NCI-H510A (cell line): ENCODE data around the gene PTPRT.

ENCODE experiments used
- DNase-seq: peaks from one replicate; lab custom pipeline; 2025; lab: John Stamatoyannopoulos, UW

The PTPRT gene

DNA sequence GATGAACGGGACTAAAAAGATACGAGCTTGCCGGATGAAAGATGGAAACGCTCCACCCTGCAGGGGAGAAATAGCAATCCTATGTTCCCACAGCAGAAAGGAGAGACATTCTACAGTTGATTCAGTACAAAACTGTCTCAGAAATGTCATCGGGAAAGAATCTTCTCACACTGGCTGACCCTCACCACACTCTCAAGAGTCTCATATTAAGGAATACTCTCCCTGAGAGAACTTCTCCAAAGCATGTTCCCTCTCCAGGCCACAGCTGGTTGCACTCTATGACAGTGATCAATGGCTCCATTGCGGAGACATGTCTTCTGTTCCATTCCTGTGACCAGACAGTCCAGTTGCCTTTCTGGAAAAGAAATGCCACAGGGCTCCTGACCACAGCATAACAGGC is 813.6 kb downstream of the PTPRT start:
- no peak for DNase-seq

DNA sequence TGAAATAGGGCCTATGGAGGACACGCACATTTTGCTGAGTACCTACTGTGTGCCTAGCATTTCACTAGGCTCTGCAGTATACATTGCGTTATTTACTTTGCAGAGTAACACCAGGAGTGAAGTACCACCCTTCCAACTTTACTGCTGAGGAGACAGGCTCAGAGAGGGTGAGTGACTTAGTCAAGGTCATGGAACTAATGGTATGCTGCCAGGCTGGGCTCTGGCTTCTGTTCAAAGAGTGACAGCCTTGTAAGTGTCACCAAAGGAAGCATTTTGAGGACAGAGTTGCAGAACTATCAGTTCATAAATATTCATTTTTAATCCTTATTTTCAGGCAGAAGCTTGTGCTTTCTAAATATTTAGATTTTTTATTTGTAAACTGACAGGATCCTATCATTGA is 816.7 kb downstream of the PTPRT start:
- no peak for DNase-seq

DNA sequence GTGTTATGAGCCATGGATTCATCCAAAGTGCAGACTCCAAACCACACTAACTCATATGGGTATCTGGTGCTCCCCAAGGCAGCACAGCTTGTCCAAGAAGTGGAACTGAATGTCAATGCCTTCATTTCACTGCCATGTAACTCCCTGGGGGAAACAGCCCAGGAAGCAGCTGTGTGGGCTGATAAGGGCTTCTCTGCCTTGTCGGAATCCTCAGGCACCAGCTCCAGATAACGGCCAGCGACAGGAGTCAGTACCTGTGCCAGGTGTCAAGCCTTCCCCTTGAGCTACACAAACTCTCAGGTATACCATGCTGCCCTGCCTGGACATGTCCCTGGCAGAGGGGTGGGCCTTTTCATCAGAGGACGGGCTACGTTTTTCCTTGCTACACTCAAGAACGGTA is 819.6 kb downstream of the PTPRT start:
- no peak for DNase-seq

DNA sequence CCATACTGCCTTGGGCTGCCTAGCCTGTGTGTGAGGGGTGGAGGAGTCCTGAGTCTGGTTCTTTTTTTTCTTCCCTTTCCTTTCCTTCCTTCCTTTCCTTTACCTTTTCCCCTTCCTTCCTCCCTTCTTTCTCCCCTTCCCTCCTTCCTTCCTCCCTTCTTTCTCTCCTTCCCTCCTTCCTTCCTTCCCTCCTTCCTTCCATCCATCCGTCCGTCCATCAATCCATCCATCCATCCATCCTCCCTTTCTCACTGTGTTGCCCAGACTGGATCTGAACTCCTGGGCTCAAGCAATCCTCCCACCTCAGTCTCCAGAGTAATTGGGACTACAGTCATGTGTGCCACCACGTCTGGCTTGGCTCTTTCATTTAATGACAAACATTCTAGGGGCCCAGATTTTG is 820.8 kb downstream of the PTPRT start:
- DNase-seq, result no peak

DNA sequence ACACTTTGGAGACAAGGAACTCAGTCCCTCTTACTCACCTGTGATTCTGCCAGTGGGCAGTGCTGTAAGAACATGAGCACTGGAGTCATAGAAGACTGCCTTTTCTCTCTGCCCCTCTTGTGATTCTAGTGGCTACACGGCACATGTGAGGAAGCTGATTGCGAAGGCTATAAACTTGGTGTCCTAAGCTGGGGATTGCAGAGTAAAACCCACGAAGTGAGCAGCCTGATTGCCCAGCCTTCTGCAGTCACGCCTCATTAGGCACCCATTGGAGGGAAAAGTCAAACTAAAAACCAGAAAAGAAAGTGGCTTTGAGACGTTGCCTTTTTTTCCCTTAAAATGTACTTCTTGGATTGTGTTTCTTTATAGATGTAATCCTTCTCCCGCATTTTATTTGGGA is 823.1 kb downstream of the PTPRT start:
- peak; percentile 35 for DNase-seq

DNA sequence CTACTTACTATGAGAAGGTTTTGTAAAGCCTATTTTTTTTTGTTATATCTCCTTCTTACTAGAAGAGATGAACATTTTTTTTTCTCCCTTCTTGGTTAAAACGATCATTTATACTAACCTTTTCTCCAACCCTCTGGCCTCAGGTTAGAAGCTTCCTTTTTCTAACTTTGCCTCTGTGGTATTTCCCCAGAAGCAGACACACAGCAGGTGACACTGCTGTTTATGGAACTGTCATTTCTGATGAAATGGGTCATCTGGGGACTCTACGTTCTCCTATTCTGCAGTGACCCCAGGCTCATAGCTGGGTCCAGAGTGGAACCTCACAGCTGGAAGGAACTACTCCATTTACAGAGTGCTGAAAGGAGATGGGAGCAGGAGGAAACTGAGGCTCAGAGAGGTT is 825.3 kb downstream of the PTPRT start:
- DNase-seq, result no peak

DNA sequence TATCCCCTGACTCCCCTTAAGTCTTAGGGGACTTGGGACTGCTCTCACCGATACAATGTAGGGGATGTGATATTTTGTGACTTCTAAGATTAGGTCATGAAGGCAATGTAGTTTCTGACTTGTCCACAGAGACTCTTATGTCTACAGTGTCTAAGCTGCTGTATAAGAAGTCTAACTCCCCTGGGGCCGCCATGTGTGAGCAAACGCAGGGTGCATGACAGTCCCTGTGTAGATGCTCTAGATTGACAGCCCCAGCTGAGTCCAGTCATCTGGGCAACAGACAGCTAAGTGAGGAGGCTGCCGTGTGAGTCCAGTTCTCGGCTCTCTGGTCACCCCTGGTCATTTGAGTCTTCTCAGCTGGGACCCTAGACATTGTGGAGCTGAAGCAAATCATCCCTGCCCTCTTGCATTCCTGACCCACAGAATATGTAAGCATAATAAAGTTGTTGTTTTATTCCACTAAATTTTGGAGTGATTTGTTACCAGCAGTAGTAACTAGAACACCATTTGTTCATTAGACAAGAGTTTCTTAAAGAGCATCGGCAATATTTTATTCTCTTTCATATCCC is 828.2 kb downstream of the PTPRT start:
- DNase-seq, result no peak

DNA sequence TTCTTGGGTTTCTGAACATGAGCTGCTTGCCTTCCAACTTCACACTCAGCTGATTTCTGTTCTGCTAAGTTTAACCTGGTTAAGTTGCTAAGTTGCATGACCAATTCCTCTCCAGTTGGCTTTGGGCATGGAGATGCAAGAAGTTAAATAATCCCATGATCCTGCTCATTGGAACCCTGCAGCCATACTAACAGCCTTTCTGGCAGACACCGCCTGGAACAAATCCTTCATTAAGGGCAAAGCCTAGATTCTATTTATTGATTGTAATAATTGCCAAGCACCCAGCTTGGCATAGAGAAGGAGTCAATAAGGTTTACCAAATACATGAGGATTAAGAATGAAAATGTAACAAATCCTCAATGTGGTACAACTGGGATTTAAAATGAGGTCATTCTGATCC is 829.1 kb downstream of the PTPRT start:
- DNase-seq, result no peak

DNA sequence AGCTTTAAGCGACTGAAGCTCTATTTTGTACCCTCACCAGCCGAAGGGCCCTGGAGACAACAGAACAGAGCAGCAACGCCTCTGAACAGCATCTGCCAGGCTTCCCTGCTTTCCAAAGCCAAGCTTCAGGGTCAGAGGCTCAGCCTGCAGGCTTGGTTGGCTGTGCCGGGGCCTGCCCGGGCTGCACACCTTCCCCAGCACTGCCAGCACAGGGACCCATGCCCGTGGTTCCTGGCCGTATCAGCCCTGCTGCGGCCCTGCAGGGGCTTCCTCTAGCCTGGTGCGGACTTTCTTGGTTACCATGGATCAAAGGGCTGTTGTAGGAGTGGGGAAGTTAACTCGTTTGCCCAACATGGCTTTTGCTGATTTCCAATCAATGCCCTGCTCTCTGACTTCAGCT is 830.1 kb downstream of the PTPRT start:
- DNase-seq, result no peak

DNA sequence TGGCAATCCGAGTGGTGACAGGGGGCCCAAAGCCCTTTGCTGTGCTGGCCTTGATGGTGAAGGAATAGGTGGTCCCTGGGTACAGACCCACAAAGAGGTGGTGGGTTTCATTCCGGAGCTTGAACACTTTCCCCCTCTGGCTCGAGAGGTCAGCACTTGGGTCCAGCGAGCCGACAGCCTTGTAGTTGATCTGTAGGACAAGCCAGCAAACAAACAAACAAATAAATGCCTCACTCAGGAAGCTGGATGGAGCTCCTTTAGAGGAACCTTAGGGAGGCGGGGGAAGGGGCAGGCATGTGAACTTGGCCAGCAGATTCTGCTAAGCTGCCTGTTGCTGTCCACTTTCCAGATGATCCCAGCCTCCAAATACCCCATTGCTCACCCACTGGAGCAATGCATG is 837.6 kb downstream of the PTPRT start:
- no peak for DNase-seq

DNA sequence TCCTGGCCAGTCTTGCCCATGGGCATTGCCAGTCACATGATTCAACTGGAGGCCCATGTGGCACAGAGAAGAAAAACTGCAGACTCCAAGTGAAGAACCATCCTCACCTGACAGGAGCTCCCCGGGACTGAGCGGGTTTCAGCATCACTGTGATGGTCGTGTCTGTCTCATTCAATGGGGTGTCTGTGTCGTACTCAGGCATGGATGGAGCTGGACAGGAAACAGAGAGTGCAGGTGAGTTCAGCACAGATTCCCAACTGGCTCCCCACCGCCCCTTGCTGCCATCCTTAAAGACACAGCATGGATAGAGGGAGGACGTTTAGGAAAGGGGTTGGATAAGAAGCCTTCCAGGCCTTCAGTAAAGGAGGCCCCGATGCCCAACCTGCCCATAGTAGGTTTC is 839.2 kb downstream of the PTPRT start:
- no peak for DNase-seq

DNA sequence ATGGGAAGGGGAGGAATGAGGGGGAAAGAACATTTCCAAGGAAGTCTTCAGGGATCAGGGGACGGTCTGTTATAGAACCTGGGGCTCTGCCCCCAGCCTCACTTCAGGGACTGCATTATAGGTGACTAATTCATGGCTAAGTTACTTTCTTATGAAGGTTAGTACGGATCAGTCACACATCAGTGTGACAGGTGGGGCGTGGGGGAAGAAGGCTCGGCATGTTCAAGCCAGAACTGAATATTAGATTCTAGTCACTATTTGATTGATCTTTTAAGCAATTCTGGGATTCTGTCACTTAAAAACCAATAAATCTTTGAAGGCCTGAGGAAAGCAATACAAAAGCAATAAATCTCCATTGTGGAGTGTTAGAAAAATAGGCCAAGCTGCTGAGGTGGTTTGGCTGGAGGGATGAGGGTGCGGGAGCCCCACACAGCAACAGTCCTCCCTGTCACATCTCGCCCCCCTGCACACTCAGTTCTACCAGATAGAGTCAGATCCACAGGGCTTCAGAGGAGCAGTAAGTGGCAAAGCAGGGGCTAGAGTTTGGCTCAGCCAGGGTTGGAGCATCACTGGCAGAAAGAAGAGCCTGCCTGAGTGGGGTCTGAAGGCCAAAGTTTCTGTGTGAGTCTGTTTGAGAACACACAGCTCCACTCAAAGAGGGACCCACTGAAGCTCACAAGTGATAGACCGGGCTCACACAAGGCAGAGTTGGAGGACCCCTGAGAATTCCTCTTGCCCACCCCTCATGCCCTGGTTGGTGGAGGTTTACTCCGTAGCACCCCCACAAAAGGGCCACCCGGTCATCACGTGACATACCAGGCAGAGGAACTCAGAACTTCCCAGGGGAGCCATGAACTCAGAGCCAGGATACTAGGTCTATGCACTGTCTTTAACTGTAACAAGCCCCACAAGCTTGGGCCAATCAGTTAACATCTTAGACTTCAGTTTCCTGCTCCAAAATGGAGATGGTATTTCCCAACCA is 843.2 kb downstream of the PTPRT start:
- no peak for DNase-seq

DNA sequence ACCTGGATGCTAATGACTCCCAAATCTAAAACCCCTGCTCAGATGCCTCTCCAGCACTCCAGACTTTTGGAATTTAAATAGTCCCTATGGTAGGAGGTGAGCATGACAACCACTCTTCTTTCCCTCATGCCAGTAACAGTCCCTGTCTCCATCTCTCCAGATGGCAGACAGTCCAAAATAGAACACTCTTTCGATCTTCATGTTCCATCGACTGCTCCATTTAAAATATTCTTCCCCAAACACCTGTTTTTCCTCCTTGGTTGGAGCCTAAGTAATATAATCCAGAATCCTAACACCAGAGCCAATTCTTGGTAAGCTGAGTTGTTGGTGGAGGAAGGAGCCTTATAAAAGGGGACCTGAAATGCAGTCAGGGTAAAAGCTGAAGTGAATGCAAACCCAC is 848.1 kb downstream of the PTPRT start:
- no peak for DNase-seq

DNA sequence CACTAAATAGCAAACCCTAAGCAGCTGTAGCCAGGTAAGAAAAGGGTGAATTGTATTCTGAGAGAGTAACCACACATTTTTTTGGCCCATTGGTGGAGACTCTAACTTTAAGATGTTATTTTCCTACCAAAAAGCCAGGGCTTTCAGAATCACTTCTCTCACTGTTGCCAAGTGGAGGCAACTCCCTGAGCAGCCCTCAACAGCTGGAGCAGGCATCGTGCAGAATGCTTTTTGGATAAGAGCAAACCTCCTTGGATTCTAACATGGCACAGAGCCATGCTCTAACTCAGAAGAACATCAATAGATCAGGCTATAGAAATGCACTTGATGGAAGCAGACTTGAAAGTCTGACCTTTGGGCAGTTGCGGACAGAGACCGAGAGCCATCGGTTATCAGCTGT is 849.3 kb downstream of the PTPRT start:
- DNase-seq, result no peak

DNA sequence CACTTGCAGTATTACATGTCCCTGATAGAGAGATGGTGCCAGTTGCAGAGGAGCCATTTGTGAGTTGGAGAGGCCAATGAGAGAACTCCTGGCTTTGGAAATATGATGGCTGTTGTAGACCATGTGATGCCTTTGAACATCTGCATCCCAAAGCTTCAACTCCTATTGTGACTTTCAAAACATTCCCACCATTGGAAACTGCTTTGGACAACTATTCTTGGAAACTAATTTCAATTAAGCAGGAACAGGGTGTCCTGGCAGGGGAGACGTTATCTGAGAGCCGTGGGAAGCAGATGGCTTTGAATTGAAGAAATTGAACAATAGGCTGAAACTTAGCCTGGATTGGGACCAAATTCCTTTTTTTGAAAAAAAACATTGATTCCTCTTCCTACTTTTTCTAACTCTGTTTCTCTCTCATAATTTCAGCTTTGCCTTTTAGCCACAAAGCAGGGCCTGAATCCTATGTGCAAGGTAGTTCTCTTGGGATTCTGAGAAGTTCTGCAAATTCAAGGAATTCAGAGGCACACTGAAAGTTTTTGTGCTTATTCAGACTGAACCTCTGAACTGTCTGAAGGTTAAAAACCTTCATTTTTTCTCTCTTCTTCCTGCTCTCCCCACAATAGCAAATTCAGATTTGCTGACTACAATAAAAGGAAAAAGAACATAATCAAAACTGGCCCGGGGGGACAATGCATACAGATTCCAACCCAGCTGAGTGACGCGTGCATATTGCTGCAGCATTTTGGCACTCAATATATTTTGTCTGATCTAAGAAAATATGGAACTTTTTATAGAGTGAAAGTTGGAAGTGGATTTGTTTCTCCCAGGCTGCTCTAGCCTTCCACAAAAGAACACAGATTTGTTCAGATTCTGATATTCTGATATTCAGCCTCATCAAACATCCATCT is 851.2 kb downstream of the PTPRT start:
- no peak for DNase-seq

DNA sequence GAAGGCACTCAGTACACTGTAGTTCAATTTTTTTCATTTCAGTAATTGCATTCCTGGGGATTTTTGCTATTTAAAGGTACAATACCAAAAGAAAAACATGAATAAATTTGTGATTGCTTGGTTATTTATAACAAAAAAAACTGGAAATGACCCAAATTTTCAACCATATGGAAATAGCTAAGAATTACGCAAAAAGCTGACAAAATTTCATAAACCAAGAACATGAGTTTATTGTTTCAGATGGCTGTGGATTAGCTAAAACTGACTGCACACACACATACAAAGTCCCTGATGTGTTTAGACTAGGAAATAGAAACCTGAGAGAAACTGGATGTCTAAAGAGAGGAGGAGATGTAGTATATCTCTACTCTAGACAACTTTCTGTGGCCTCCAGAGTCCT is 853.1 kb downstream of the PTPRT start:
- no peak for DNase-seq

DNA sequence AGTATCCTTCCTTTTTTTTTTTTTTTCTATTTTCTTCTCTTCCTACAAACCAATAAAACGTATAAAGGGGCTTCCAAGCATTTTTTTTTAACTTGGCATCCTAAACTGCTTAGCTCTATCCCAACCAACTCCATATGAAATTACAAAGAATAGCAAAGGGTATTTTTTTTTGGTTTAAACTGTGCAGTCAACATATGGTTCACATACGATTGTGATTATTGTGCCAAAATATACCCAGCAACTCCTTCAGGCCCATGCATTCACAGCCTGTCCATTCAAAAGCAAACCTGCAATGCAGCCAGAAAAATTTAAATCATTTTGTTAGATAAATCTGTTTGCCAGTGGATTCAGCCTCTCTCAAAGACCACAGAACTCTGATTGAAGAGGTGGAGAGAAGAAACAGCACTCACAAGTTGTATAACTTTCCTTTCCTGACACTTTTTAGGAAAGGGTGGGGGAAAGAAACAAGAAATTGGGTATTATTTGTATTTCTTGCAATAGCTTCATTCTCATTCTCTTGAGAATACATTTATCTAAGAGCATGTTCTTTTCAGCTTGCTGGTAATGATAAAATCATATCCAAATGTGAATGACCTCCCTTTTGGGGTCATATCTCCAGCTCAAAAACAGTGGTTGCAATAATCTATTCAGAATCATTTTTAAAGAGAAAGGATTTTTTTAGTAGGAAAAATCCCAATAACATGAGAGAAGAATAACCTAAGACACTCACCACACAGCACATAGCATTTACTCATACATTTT is 870.3 kb downstream of the PTPRT start:
- DNase-seq, result no peak

DNA sequence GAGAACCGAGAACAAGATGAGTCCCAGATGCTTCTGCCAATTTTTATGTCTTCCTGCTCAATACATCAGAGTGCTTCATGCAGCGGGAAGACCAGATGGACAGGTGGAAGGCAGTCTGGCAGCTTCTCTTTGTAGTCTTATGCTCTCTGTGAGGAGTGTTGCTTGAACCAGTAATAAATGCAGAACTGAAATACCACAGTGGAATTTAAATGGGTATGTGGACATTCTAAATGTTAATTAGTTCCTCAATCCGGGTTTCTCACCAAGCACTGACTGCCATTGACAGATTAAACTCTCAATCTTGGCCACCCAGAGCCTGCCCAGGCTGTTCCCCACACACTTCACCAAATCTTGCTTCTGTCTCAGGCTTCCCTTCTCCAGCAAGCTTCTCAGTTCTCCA is 876.0 kb downstream of the PTPRT start:
- no peak for DNase-seq

DNA sequence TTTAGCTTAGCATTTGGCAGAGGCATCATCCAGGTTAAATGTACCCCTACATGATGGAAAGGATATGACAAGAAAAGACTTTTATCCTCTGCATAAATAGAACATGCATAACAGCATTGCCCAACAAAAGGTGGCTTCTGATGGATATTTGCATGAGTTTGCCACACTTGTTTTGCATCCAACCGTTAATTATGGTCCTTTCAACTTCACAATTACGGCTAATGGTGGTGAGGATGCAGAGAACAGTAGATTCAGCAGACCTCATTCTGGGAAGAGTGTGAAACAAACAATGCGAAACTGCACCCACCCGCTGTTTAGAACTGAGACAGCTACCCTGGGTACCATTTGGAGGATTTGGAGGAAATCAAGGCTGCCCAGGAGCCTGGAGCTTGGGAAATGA is 880.7 kb downstream of the PTPRT start:
- DNase-seq, result peak; percentile 10

DNA sequence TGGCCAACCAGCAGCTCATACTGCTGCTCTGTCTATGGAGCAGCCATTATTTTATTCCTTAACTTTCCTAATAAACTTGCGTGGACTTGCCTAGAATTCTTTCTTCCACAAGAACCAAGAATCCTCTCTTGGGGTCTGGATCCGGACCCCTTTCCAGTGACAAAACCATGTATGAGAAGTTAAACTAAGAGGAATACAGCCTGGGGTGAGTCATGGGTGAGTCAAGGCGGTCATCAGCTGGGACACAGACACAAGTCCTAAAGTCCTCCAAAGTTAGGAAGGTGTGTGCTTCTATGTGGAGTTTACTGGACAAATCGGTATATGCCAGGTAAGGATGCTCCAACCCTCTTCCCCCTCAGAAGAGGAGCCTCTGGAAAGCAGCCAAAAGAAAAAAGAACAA is 881.5 kb downstream of the PTPRT start:
- peak; percentile 19 for DNase-seq

DNA sequence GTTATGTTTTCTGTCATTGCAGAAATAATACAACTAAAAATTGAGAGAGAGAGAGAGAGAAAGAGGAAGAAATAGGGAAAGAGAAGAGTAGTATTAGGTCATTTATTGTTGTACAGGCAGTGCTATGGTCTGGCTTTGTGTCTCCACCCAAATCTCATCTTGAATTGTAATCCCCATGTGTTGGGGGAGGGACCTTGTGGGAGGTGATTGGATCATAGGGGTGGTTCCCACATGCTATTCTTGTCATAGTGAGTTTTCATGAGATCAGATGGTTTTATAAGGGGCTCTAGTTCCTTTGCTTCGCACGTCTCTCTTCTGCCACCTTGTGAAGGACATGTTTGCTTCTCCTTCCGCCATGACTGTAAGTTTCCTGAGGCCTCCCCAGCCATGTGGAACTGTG is 894.1 kb downstream of the PTPRT start:
- DNase-seq, result no peak

DNA sequence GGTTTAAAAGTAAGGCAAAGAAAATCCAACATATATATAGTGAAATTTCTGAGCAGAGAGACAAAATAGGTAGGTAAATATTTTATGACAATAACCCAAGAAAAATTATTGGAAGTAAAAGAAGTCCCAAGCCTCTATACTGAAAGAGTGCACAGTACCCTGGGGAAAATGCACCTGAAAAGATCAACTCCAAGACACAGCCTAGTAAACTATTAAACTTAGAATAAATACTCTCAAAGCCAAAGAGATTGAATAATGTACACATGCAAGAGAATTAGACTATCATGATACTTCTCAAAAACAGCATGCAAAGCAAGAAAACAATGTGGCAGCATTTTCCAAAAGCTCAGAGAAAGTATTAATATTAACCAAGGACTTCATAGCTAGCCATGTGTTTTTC is 894.7 kb downstream of the PTPRT start:
- DNase-seq, result no peak
